Epithelial cell of proximal tubule (primary cell): ENCODE data around the gene NGFR. TPM values are rescaled to one million over a fixed set of nuclear protein-coding genes. Genes with fewer than 3 reads are reported as not detected.

ENCODE experiments used
- DNase-seq: peaks from one replicate; pipeline ENCODE4 v3.0.0-alpha.2; 2011; ENCODE audit warnings: low read depth
- H3K4me3 ChIP-seq: 2 replicates; pipeline ENCODE4 v1.5.1; 2011; ENCODE audit warnings: low read depth, mild to moderate bottlenecking, low read length
- CTCF ChIP-seq: conservative IDR thresholded peaks from 2 replicates; pipeline ENCODE4 v1.5.1; 2012; ENCODE audit warnings: low read depth, mild to moderate bottlenecking, low read length
- total RNA-seq: library from RNA; depleted of rRNA; stranded (reverse); fragments of >200 nt; gene quantifications from 2 replicates; pipeline ENCODE4 v1.2.3, GENCODE V29; 2015

Gene NGFR
- total RNA-seq, 1 donor from 2014 or later: not detected

- H3K4me3 ChIP-seq: no peak overlapping the region
- TF ChIP-seq CTCF: no peak
- DNase-seq: no peak
Measured at GRCh38 chr17:49505854-49506253, 10.8 kb downstream of the NGFR start.

GRCh38 chr17:49506282-49506681, 11.2 kb downstream of the NGFR start:
- no peak for TF ChIP-seq CTCF
- DNase-seq: no peak
- no peak overlapping the region for H3K4me3 ChIP-seq

GRCh38 chr17:49508061-49508865, 13.2 kb downstream of the NGFR start:
- H3K4me3 ChIP-seq: no peak overlapping the region

GRCh38 chr17:49508866-49509587, 13.9 kb downstream of the NGFR start:
- no peak for TF ChIP-seq CTCF
- H3K4me3 ChIP-seq: no peak overlapping the region
- no peak for DNase-seq

More at GRCh38 chr17:49508061-49508865, 13.2 kb downstream of the NGFR start:
- DNase-seq: no peak
- no peak for TF ChIP-seq CTCF

- no peak for TF ChIP-seq CTCF
- no peak for DNase-seq
- no peak overlapping the region for H3K4me3 ChIP-seq
Measured at GRCh38 chr17:49509588-49509917, 14.5 kb downstream of the NGFR start.

- no peak for TF ChIP-seq CTCF
- no peak for DNase-seq
Measured at GRCh38 chr17:49510059-49510719, 15.1 kb downstream of the NGFR start.

More at GRCh38 chr17:49510059-49510719, 15.1 kb downstream of the NGFR start:
- H3K4me3 ChIP-seq: no peak overlapping the region
